HUES48 (cell line): ENCODE results near the gene GUK1.

ENCODE experiments used
- H3K27ac ChIP-seq: one replicate; pipeline ENCODE4 v1.7.0; 2013; ENCODE audit warnings: low read depth, low read length, inconsistent platforms
- H3K27me3 ChIP-seq: 2 replicates; pipeline ENCODE4 v1.6.1; 2013; ENCODE audit warnings: mild to moderate bottlenecking, low read length; ENCODE audit not compliant: control insufficient read depth, insufficient read depth
- H3K36me3 ChIP-seq: 2 replicates; pipeline ENCODE4 v1.6.1; 2013; ENCODE audit warnings: low read length; ENCODE audit not compliant: control insufficient read depth, insufficient read depth
- H3K4me1 ChIP-seq: 2 replicates; pipeline ENCODE4 v1.6.1; 2013; ENCODE audit warnings: mild to moderate bottlenecking, low read length; ENCODE audit not compliant: control insufficient read depth, insufficient read depth
- H3K4me3 ChIP-seq: 2 replicates; pipeline ENCODE4 v1.5.1; 2013; ENCODE audit warnings: mild to moderate bottlenecking, low read depth, low read length
- H3K9ac ChIP-seq: 2 replicates; pipeline ENCODE4 v1.6.1; 2013; ENCODE audit warnings: mild to moderate bottlenecking, low read depth, low read length, moderate library complexity
- H3K9me3 ChIP-seq: 2 replicates; pipeline ENCODE4 v1.6.1; 2013; ENCODE audit warnings: low read length; ENCODE audit not compliant: control insufficient read depth, insufficient read depth

The GUK1 gene

GRCh38 chr1:228136901-228137300 is 3.2 kb upstream of the GUK1 start:
- H3K36me3 ChIP-seq: no peaks in the 10 kb centered on the region
- no peak overlapping the region for H3K4me3 ChIP-seq
- H3K27me3 ChIP-seq: peaks cover 34% of the 10 kb centered on the region
- H3K27ac ChIP-seq: no peak overlapping the region
- peaks cover 6% of the 10 kb centered on the region; the same call in 1 of the 2 replicates for H3K4me1 ChIP-seq
- H3K9ac ChIP-seq: no peak overlapping the region
- H3K9me3 ChIP-seq: no peaks in the 10 kb centered on the region

DNA sequence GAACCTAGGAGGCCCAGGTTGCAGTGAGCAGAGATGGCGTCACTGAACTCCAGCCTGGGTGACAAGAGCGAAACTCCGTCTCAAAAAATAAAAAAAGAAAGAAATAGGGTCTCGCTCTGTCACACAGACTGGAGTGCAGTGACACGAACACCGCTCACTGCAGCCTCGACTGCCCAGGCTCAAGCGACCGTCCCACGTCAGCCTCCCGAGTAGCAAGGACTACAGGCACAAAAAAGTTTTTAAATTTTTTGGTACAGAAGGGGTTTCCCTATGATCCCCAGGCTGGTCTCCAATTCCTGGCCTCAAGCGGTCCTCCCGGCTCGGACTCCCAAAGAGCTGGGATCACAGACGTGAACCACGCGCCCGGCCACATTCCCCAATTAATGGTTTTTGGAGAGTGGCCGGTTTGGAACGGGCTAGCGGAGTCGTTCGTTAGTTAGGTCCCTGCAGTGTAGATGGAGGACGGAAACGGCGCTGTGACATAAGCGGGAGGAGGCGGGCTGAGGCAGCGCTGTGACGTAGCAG is 611 bp upstream of the GUK1 start:
- Histone ChIP-seq H3K36me3 (no peaks in the 10 kb centered on the region), H3K4me3 (peak overlapping the region; percentile 87), H3K4me1 (peaks cover 6% of the 10 kb centered on the region; the same call in 1 of the 2 replicates), H3K27ac (peak overlapping the region; percentile 87), H3K9me3 (no peaks in the 10 kb centered on the region), H3K27me3 (peaks cover 34% of the 10 kb centered on the region), H3K9ac (peak overlapping the region; percentile 63; the same call in 1 of the 2 replicates)

- Histone ChIP-seq H3K27ac (peak overlapping the region; percentile 78), H3K4me3 (peak overlapping the region; percentile 87), H3K27me3 (peaks cover 22% of the 10 kb centered on the region), H3K36me3 (0 out of 2 replicates have a peak, but pooled peaks cover 3% of the 10 kb centered on the region), H3K9me3 (no peaks in the 10 kb centered on the region), H3K4me1 (peaks cover 6% of the 10 kb centered on the region; the same call in 1 of the 2 replicates), H3K9ac (peak overlapping the region; percentile 79)
Observed at GRCh38 chr1:228140724-228141225, 696 bp downstream of the GUK1 start.

- H3K9ac ChIP-seq: 0 out of 2 replicates have a peak overlapping the region, but pooled peaks have one; percentile 79
- peaks cover 6% of the 10 kb centered on the region; the same call in 1 of the 2 replicates for H3K4me1 ChIP-seq
- H3K27me3 ChIP-seq: peaks cover 16% of the 10 kb centered on the region
- no peaks in the 10 kb centered on the region for H3K9me3 ChIP-seq
- peak overlapping the region; percentile 87 for H3K4me3 ChIP-seq
- H3K36me3 ChIP-seq: 0 out of 2 replicates have a peak, but pooled peaks cover 3% of the 10 kb centered on the region
- peak overlapping the region; percentile 78 for H3K27ac ChIP-seq
Observed at GRCh38 chr1:228141226-228142044, 1.4 kb downstream of the GUK1 start.

DNA sequence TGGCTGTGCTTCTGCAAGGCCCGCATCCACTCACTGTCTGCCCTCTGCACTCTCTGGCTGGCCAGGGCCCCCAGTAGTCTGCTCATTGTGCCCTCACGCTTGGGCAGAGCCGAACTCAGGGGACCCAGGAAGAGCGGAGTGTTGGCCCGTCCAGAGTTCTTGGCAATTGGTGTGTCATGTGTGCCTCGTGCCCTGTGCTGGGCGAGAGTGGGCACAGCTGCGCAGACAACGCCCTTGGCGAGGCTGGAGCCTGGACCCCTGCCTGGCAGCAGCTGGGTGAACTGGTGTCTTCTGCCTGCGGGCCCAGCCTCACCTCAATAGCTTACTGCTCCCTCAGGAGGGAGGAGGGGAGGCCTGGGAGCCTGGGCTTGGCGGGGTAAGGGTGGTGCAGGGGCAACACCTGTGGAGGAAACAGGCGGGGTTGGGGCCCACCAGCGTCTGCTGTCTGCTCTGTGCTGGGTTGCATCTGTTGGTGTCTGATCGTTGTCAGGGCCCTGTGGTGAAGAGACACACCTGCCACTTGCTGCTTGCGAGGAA is 2.1 kb downstream of the GUK1 start:
- Histone ChIP-seq H3K36me3 (0 out of 2 replicates have a peak, but pooled peaks cover 3% of the 10 kb centered on the region), H3K4me3 (no peak overlapping the region), H3K9me3 (no peaks in the 10 kb centered on the region), H3K9ac (no peak overlapping the region), H3K27ac (no peak overlapping the region), H3K4me1 (peaks cover 6% of the 10 kb centered on the region; the same call in 1 of the 2 replicates), H3K27me3 (peaks cover 8% of the 10 kb centered on the region)

DNA sequence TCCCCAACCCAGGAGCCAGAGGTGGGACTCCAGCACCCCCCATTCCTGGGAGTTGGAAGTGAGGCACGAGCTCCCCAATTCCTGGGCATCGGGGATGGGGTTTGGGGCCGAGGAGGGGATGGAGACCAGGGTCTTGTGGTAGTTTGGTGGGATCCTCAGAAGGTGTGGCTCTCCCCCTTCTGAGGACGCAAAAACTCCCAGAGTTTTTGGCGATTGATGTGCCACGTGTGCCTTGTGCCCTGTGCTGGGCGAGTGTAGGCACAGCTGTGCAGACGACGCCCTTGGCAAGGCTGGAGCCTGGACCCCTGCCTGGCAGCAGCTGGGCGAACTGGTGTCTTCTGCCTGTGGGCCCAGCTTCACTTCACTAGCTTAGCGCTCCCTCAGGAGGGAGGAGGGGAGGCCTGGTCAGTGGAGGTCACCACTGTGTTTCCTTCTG is 2.6 kb downstream of the GUK1 start:
- Histone ChIP-seq H3K4me3 (no peak overlapping the region), H3K9ac (no peak overlapping the region), H3K27me3 (peaks cover 3% of the 10 kb centered on the region; the same call in 1 of the 2 replicates), H3K4me1 (peaks cover 6% of the 10 kb centered on the region; the same call in 1 of the 2 replicates), H3K27ac (no peak overlapping the region), H3K36me3 (0 out of 2 replicates have a peak, but pooled peaks cover 3% of the 10 kb centered on the region), H3K9me3 (no peaks in the 10 kb centered on the region)

DNA sequence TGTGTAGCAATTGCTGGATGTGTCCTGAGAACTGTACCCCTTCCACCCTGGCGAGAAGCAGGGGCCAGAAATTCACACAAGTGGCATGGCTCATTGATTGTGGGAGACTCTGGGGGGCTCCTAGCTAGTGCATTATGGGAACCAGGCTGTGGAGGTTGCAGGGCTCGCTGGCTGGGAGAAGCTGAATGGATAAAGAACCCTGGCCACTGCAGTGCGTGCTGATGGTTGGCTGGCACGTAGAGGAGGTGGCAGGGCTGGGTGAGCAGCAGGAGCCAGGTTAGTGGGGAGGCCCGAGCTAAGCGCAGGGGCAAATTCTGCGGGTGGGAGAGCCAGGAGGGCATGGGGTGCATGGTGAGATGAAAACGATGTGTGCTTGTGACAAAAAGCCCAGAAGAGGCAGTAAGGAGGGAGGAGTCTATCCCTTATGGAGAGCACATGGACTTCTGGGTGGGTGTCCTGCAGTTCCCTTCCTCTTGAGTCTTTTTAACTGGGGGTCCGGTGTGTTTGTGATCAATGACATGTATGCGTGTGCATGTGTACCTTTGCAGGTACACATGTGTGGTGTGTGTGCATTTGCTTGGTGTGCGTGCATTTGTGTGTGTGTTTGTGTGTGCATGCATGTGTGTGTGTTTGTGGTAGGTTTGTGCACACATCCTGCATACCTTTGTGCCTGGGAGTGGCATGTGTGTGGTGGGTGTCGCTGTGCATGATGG is 3.6 kb downstream of the GUK1 start:
- H3K4me3 ChIP-seq: no peak overlapping the region
- H3K9me3 ChIP-seq: no peaks in the 10 kb centered on the region
- H3K36me3 ChIP-seq: peaks cover 9% of the 10 kb centered on the region; the same call in 1 of the 2 replicates
- H3K27me3 ChIP-seq: no peaks in the 10 kb centered on the region
- no peak overlapping the region for H3K9ac ChIP-seq
- H3K27ac ChIP-seq: no peak overlapping the region
- H3K4me1 ChIP-seq: peaks cover 6% of the 10 kb centered on the region; the same call in 1 of the 2 replicates

- peaks cover 6% of the 10 kb centered on the region; the same call in 1 of the 2 replicates for H3K4me1 ChIP-seq
- H3K27ac ChIP-seq: no peak overlapping the region
- H3K36me3 ChIP-seq: peaks cover 11% of the 10 kb centered on the region; the same call in 1 of the 2 replicates
- no peaks in the 10 kb centered on the region for H3K27me3 ChIP-seq
- H3K9ac ChIP-seq: no peak overlapping the region
- no peaks in the 10 kb centered on the region for H3K9me3 ChIP-seq
- H3K4me3 ChIP-seq: no peak overlapping the region
Observed at GRCh38 chr1:228144193-228144992, 4.3 kb downstream of the GUK1 start.

DNA sequence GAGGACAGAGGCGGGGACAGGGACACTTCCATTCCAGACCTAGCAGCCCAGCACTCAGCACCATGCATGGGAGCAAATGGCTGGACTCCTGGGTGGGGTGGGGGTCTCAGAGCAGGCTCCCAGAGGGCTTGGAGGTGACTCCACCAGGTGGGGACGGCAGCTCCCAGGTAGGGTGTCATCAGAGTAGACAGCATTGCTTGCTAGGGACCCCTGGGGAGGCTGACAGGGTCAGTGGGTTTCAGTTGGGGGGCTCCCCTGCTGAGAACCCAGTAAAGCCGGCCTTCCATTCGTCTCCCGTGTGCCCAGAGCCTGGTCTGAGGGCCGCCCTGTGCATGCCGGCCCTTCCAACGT is 4.9 kb downstream of the GUK1 start:
- no peak overlapping the region for H3K4me3 ChIP-seq
- H3K9ac ChIP-seq: no peak overlapping the region
- H3K9me3 ChIP-seq: no peaks in the 10 kb centered on the region
- H3K27ac ChIP-seq: no peak overlapping the region
- H3K4me1 ChIP-seq: peaks cover 8% of the 10 kb centered on the region
- no peaks in the 10 kb centered on the region for H3K27me3 ChIP-seq
- peaks cover 11% of the 10 kb centered on the region; the same call in 1 of the 2 replicates for H3K36me3 ChIP-seq
